NAMALWA (cell line): ENCODE results near the gene SV2C.

Experiments
- DNase-seq: peaks from one replicate; pipeline ENCODE4 v3.0.0-alpha.2; 2015; ENCODE audit warnings: low spot score

The SV2C gene

DNA sequence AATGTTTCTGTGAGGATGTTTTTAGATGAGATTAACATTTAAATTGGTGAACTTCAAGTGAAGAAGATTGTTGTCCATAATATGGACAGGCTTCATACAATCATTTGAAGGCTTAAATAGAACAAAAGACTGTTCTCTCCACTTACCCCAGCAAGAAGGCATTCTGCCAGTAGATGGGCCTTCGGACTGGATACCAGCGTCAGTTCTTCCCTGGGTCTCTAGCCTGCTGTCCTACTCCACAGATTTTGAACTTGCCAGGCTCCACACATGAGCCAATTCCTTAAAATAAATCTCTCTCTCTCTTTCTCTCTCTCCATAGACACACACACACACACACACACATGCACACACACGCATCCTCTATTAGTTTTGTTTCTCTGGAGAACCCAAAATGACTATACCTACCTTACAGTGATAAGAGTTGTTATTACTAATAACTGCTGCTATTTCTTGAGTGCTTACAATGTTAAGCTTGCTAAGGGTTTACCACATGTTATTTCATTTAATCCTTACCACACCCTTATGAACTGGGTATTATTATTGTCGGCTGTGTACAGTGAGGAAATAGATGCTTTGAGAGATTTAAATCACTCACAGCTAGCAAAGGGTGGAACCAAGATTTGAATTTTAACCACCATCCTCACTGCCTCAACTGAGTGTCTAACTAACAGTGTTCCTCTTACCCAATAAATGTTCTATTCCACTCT lies 300.1 kb downstream of the SV2C start:
- no peak for DNase-seq

DNA sequence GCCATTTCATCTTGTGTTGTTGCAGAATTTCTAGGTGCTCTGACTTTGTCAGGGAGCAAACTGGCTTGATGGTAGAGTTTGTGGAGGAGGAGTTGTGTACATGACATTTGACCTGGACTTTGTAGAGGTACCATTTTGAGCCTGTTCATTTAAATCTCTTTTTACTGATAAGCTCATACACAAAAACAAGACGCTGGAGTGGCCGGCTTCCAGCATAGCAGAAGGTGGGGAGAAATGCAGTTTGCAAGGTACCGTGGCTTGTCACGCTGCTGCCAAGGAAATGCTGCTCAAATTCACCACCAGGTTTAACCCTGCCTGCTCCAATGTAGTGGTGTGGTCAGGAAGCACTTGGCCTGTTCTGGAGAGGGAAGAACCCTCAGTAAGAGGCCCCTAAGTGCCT lies 301.0 kb downstream of the SV2C start:
- DNase-seq, result no peak

DNA sequence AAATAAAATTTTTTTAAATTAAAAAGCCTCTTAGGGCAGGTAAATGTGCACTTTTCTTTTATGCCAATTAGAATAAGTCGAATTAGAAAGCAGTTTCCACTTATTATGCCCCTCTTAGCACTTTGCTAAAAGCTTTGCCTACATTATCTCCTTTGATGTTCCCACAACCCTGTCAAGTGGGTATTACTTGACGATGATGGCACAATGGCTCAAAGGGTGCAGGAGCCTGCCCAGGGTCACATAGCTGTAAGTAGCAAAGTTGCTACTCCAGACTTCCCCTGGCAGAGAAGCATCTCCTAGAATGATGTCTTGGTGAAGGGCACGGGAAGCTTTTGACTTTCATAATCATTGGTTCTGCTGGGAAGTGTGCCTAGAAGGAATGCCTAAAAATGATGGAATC lies 301.5 kb downstream of the SV2C start:
- no peak for DNase-seq

DNA sequence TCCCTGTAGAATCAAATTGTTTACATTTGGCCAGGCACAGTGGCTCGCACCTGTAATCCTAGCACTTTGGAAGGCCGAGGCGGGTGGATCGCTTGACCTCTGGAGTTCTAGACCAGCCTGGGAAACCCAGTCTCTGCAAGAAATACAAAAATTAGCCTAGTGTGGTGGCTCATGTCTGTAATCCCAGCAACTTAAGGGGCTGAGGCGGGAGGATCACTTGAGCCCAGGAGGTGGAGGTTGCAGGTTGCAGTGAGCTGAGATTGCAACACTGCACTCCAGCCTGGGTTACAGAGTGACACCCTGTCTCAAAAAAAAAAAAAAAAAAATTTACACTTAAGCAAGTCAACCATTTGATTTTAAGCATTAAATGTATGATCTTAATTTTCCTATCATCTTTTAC lies 302.4 kb downstream of the SV2C start:
- no peak for DNase-seq

DNA sequence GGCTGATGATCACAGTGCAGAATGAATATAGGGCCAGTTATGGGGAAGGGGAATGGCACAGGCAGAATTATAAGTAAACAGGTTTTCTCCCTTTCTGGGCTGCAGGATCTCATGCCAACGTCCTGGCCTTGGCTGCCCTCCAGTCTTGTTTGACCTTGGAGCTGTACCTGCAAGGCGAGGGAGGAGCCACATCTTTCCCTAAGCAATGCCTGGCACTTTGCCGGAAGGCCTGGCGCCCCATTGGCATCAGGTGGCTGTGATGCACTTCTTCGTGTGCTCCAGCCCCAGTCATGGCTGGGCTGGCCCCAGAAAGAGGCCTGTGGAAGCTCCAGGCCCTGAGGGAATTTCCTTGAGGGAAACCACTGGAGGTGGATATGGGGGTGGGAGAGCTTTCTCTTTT lies 303.2 kb downstream of the SV2C start:
- no peak for DNase-seq

DNA sequence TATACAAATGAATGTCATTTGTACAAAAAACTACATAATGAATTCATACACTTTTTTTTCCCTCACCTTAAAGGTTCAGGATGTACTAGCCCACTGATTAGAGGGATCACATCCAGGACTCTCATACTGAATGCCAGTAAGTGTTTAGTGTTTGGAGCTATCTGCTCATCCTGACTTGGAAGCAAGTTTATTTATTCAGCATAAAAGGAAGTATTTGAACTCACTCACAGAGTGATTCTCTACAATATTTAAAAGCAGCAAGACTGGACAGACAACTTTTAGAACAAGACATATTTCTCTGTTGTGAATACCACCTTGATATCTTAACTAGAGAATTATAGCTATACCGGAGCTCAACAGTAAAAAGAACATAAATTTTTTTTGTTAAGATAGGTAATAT lies 305.1 kb downstream of the SV2C start:
- DNase-seq, result no peak

DNA sequence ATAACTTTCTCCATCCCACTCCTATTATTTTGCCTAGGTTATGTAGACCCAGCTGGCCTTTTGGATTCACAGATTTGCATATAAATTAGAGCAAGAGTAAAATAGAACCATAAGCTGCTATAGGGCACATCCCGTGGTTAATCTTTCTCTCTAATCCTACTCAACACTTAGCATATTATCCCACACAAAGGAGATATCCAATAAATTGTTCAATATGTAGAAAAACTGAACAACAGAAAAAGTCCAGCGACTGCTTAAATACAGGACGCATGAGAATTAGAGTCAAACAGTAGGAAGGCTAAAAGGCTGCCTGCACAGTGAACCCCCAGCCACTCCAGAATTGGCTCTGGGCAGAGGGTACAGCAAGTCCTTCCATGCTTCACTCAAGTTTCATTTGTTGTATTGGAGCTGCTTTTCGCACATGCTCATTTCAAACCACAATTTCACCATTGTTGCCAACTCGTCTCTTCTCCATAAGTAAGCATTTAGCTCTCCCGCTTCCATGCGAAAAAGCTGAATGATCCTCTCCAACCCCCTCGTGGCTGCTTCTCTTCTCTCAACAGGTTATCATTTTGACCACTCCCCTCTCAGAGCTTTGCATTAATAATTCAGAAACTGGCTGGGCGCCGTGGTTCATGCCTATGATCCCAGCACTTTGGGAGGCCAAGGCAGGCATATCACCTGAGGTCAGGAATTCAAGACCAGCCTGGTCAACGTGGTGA lies 305.8 kb downstream of the SV2C start:
- DNase-seq, result no peak

DNA sequence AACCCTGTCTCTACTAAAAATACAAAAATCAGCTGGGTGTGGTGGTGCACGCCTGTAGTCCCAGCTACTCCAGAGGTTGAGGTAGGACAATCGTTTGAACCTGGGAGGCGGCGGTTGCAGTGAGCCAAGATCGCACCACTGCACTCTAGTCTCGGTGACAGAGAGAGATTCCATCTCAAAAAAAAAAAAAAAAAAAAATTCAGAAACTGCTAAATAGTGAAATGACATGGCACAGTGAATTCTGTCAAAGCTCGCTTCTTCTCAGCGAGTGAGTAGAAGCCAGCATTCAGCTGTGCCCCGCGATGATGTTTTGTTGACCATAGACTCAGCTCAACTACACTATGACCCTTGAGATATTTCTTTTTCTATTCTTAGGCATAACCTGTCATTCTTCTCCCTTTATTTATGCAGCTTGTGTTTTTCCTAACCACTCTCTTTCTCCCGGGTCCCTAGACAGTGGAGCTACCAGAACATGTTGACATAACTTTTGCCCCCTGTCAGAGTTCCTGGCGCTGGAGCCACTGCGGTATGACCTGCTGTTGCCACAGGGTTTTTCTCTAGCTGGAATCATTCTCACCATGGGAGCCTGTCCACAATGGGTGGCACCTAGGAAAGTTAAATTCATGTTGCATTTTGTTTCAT lies 306.5 kb downstream of the SV2C start:
- no peak for DNase-seq

DNA sequence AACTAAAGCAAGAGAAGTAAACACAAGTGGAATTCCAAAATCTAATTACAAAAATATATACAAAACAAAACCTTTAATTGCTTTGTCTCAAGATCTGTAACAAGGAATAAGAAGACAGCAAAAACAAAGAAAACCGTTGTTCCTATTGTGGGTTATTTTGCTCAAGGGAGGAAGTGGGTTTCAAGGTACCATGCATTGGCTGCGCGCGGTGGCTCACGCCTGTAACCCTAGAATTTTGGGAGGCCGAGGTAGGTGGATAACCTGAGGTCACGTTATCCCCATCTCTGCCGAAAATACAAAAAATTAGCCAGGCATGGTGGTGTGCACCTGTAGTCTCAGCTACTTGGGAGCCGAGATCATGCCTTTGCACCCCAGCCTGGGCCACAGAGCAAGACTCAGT lies 307.8 kb downstream of the SV2C start:
- no peak for DNase-seq

DNA sequence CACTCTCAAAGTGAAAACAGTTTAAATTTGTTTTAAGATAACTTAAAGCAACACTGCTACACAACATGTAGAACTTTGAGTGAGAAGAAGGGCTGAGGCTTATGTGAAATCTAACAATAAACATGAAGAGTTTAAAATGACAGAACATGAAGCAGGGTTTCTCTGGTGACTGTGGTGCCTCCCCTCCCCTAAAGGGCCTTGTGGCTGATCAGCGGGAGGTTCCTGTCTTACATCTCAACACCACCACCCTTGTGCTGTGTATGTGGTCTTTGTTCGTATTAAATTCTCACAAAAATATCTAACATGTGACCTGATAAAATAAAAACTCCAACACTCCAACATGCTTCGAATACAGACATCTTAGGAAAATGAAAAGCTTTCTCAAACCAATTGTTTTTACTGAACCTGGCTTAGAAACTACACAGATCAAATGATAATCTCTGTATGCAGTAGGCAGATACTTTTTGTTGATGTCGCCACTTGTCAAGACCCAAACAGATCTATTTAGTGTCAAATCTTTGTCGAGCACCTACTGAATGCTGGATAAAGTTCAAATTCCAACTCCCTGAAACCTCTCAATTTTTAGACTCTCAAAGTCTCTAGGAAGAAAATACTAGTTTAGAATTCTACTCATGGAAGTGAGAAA lies 310.0 kb downstream of the SV2C start:
- no peak for DNase-seq

DNA sequence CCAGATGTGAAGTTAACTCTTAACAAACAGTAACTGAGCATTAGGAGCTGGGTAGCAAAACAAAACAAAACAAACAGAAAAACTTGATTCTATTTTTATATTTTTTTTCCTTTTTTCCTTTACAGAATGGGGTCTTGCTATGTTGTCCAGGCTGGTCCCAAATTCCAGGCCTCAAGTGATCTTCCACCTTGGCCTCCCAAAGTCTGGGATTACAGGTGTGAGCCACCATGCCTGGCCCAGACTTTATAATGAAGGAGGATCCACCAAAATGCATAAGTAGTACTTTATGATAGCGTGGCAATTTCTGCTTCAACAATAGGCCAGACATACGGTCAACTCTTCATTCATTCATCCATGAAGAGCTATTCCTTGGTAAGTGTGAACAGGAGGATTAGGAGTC lies 314.0 kb downstream of the SV2C start:
- DNase-seq, result no peak

DNA sequence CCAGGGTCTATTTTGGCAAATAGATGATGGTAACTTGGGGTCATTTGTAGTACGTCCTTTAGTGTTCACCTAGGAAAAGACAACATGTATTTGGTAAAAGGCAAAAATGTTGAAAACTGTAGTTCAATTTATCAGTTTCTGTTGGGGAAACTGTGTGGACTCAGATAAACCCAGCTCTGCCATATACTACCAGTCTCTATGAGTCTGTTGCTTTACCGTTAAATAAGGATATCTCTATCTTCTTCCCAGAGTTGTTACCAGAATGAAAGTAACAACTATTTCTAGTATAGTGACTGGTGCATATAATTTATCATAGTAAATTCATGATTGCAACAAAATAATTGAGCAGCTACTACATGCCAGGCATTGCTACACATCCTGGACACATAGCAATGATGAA lies 316.1 kb downstream of the SV2C start:
- DNase-seq, result no peak

DNA sequence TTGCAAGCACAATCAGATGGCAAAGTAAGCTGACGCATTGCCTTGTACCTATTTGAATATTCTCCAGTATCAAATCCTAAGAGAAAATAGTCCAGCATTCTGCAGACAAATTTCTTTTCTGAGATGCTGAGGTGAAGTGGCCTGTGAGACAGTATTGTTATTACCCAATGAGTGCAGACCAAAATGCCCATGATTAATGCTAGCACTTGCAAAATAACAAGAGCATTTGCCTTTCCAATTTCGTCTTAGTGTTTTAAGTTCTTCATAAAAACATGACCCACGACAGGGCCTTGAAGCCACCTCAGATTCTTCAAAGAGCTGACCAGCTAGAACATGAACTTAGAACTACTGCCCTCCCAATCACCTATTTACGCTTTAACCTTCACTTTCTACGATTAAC lies 317.3 kb downstream of the SV2C start:
- no peak for DNase-seq

DNA sequence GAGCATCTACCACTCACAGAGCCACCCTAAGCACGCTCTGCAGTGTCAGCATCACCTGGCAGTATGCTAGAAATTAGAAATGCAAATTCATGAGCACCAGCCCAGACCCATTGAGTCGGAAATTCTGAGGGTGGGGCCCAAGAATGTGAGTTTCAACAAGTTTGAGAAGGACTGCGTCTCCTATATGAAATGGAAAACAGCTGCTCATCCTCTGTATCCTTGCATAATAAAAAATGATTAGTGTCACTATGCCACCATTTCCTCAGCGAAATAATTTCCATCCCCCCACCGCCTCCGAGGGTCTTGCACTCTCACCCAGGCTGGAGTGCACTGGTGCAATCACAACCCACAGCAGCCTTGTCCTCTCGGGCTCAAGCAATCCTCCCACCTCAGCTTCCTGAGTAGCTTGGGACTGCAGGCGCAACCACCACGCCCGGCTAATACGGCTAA lies 318.6 kb downstream of the SV2C start:
- peak; percentile 64 for DNase-seq

DNA sequence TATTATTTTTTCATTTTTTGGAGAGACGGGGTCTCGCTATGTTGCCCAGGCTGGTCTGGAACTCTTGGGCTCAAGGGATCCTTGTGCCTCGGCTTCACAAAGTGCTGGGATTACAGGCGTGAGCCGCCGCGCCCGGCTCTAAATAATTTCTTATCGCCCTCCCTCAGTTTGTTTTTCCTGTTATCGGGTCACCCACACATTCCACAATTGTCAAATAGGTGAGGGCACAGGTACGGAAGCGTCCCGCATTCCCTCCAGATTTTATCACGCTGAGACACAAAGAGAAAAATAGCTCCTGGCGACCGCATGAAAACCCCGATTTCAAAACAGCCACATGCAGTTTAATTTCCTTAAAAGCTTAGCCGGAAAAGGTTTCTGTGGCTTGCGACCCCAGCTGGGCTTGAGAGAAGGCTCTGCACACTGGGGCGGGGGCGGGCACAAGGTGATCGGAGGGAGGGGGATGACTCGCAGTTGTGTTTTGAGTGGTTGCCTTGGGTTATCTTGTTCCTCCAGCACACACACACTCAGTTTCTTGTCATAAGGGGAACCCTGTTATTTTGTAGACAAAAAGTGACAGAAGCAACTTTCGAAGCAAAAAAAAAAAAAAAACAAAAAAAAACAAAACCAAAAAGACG lies 319.2 kb downstream of the SV2C start:
- peak; percentile 80 for DNase-seq

DNA sequence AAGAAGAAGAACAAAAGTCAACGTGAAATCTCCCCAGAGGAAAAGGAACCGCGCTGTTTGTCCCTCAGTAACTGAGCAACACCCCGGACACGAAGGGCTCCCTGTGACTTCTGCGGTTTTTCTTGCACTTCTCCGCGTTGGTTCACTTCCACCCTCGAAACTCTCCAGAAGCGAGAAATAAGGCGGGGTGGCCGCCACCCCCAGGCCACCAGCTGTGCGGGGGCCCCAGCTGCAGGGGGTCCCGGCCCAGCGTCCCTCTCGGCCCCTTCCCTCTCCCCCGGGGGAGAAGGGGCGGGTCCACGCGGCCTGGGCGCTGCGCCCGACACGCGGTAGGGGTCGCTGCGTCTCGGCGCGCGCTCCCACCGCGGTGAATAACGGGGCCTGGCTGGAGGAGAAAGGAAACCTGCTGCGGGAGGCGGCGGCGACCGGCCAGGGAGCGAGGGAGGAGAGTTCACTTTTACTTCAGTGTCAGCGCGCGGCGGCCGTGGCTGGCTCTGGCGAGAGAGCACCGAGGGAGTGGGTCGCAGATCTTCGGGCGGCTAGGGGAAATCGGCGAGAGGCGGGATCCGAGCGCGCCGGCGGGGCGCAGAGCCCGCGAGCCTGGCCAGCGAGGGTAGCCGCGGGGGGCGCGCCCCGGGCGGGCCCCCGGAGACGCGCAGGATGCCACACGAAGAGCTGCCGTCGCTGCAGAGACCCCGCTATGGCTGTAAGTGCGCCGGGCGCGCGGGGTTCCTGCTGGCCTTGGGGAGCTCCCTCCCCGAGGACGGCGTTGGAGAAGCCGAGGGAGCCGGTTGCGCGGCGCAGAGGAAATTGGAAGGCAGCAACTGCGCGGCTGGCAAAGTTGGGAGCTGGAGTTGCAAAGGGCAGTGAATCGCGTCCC lies 319.9 kb downstream of the SV2C start, which contains the start of gene IQGAP2:
IQGAP2 (plus strand) TSS at position 400 of the 880 bp plus-strand sequence; CDS start at position 661, 261 bp downstream.
- DNase-seq, result peak; percentile 71
